Measurements from ENCODE around the gene SLC26A9.

DNA sequence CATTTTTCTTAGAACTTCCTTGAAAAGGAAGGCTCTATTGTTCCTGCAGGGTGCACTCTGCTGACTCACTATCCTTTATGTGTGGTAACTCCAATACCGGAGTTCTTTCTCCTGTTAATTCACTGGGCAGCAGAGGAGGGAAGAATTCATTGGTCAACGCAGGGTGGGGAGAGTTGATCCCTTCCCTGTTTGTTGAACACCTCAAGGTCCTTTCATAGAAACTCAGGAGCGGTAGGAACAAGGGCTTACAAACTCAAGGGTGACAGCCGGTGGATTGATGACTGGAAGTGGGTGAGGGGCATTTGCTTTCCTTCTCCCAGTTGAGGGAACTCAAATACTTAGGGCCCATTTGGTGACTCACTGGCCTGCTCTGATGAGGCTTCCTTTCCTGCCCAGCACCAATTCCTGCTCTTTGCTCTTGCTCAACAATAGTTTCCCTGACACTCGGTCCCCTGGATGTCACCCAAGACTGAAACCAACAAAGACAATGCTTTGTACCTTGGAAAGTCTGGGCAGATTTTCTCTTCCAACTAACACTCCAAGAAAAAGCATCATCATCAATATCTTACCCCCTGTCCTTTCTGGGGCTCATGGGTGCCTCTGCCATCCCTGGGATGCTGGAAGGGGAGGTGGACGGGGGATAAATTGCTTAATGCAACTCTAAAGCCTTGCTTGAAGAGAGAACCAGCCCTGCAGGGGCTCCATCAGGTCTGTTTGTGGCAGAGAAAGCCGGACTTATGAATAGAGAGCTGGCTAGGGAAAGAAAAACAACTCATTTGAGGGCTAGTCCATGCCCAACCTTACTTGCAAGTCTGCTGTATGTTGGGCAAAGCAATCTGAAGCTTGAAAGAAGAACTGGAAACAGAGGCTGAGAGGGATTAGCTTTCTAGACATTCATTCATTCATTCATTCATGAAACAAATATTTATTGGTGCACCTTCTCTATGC lies 9.3 kb downstream of the SLC26A9 start:
- TF ChIP-seq, protein P1, sequence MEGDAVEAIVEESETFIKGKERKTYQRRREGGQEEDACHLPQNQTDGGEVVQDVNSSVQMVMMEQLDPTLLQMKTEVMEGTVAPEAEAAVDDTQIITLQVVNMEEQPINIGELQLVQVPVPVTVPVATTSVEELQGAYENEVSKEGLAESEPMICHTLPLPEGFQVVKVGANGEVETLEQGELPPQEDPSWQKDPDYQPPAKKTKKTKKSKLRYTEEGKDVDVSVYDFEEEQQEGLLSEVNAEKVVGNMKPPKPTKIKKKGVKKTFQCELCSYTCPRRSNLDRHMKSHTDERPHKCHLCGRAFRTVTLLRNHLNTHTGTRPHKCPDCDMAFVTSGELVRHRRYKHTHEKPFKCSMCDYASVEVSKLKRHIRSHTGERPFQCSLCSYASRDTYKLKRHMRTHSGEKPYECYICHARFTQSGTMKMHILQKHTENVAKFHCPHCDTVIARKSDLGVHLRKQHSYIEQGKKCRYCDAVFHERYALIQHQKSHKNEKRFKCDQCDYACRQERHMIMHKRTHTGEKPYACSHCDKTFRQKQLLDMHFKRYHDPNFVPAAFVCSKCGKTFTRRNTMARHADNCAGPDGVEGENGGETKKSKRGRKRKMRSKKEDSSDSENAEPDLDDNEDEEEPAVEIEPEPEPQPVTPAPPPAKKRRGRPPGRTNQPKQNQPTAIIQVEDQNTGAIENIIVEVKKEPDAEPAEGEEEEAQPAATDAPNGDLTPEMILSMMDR (conservative IDR thresholded peaks at IDR 0.05; ENCODE audit: low read depth, low read length) = no peak
- TF ChIP-seq EZH2 (IDR thresholded peaks at IDR 0.05; ENCODE audit: low read length, unreplicated experiment) = no peak
